H1 (cell line): Measurements from ENCODE around the gene OBSL1. TPM values are rescaled to one million over a fixed set of nuclear protein-coding genes. Genes with fewer than 3 reads are reported as not detected.

Source experiments
- CHD1 ChIP-seq: IDR thresholded peaks from 2 replicates; pipeline ENCODE4 v1.6.1; 2012; ENCODE audit warnings: low read depth, low read length, improper control_type of control experiment
- polyA plus RNA-seq, 7 experiments: library from polyadenylated mRNA; depleted of rRNA in 3 of 7; stranded (reverse) in 5 of 7; unstranded in 2 of 7; fragments of >200 nt in 5 of 7; fragments of 200-250 nt in 2 of 7; gene quantifications; 1 replicate in 5 of 7; 2 replicates in 1 of 7; 4 replicates in 1 of 7; pipeline versions ENCODE4 v1.2.1 to v1.2.3, GENCODE V29; 2011 to 2013; ENCODE audit warnings: missing spikeins in 2 of 7, mixed read lengths in 2 of 7
- total RNA-seq: library from RNA; stranded (reverse); fragmentation: NEBNext Ultra II Directional; extraction: Animal tissue kit (Norgen Biotek cat#: 25700); gene quantifications from 2 replicates; pipeline ENCODE4 v1.2.1, GENCODE V29; 2021

The OBSL1 gene
- total and polyA plus RNA-seq, 2 of the 8 experiments (the other 6 are each of a cell fraction or from before 2014, with no cell fraction given): 116 to 127 TPM

GRCh38 chr2:219547621-219548020, 23.7 kb downstream of the OBSL1 start (continued):
- no peak for TF ChIP-seq CHD1
